HEK293 (cell line): ENCODE measurements around the gene PDE4B.

Experiments used
- CTCF ChIA-PET: fragments of 350-600 bp; formaldehyde crosslinking; extraction: SDS; loops from one replicate; lab custom pipeline; 2021; ENCODE audit warnings: antibody characterized with exemption; lab: Yijun Ruan, JAX
- POLR2A ChIA-PET: fragments of 300-600 bp; formaldehyde crosslinking; extraction: SDS; loops from one replicate; lab custom pipeline; 2020; ENCODE audit warnings: antibody characterized with exemption, inconsistent platforms; lab: Yijun Ruan, JAX
- H3K27ac ChIP-seq: fragments of 200-500 bp; sonication (Bioruptor generic); 2 replicates; pipeline ENCODE4 v1.5.1; 2014; ENCODE audit warnings: low read depth, low read length, control low read depth, inconsistent platforms; ENCODE audit errors: extremely low read depth
- H3K36me3 ChIP-seq, 2 experiments: fragments of 200-500 bp in 1 of 2; sonication (Bioruptor generic) in 1 of 2; 1 replicate in 1 of 2; 2 replicates in 1 of 2; pipeline ENCODE4 v1.5.1; 2014 to 2017; ENCODE audit warnings: inconsistent platforms in 2 of 2, low read length in 2 of 2; ENCODE audit not compliant: control insufficient read depth in 2 of 2, insufficient read depth in 1 of 2
- H3K4me1 ChIP-seq: fragments of 200-500 bp; sonication (Bioruptor generic); 2 replicates; pipeline ENCODE4 v1.5.1; 2014; ENCODE audit warnings: mild to moderate bottlenecking, low read length, inconsistent platforms; ENCODE audit not compliant: control insufficient read depth, insufficient read depth
- H3K4me3 ChIP-seq: 2 replicates; pipeline ENCODE4 v1.5.1; 2011; ENCODE audit warnings: low read depth, mild to moderate bottlenecking, control low read depth, low read length, moderate library complexity
- H3K9me3 ChIP-seq: fragments of 200-500 bp; sonication (Bioruptor generic); 2 replicates; pipeline ENCODE4 v1.5.1; 2014; ENCODE audit warnings: low read depth, low read length, inconsistent platforms; ENCODE audit not compliant: control insufficient read depth, insufficient read depth
- MYNN ChIP-seq: fragments of 450-650 bp; formaldehyde crosslinking; IDR thresholded peaks from 2 replicates; pipeline ENCODE4 v1.5.1; 2016; ENCODE audit warnings: missing biosample characterization, missing genetic modification characterization, borderline replicate concordance
- PRDM10 ChIP-seq: fragments of 450-650 bp; formaldehyde crosslinking; IDR thresholded peaks from 2 replicates; pipeline ENCODE4 v1.5.1; 2016; ENCODE audit warnings: missing biosample characterization, missing genetic modification characterization
- PRDM6 ChIP-seq: fragments of 450-650 bp; formaldehyde crosslinking; IDR thresholded peaks from 2 replicates; pipeline ENCODE4 v1.5.1; 2017; ENCODE audit warnings: missing biosample characterization, missing genetic modification characterization
- SCRT2 ChIP-seq: fragments of 450-650 bp; formaldehyde crosslinking; IDR thresholded peaks from 2 replicates; pipeline ENCODE4 v1.5.1; 2016; ENCODE audit warnings: missing biosample characterization, missing genetic modification characterization
- ZEB2 ChIP-seq: fragments of 450-650 bp; formaldehyde crosslinking; IDR thresholded peaks from 2 replicates; pipeline ENCODE4 v1.5.1; 2016; ENCODE audit warnings: missing biosample characterization, missing genetic modification characterization
- ZNF391 ChIP-seq: fragments of 450-650 bp; formaldehyde crosslinking; IDR thresholded peaks from 2 replicates; pipeline ENCODE4 v1.5.1; 2016; ENCODE audit warnings: low read depth, missing biosample characterization, missing genetic modification characterization, borderline replicate concordance
- ZNF404 ChIP-seq: fragments of 450-650 bp; formaldehyde crosslinking; IDR thresholded peaks from 2 replicates; pipeline ENCODE4 v1.5.1; 2017; ENCODE audit warnings: missing biosample characterization, missing genetic modification characterization
- ZNF548 ChIP-seq: fragments of 450-650 bp; formaldehyde crosslinking; IDR thresholded peaks from 2 replicates; pipeline ENCODE4 v1.5.1; 2016; ENCODE audit warnings: missing biosample characterization, missing genetic modification characterization
- ZNF623 ChIP-seq: fragments of 450-650 bp; formaldehyde crosslinking; IDR thresholded peaks from 2 replicates; pipeline ENCODE4 v1.5.1; 2016; ENCODE audit warnings: missing biosample characterization, missing genetic modification characterization
- ZNF626 ChIP-seq: fragments of 450-650 bp; sonication (Bioruptor Pico); formaldehyde crosslinking; IDR thresholded peaks from 2 replicates; pipeline ENCODE4 v1.5.1; 2018; ENCODE audit warnings: missing biosample characterization, missing genetic modification characterization, inconsistent platforms
- ZNF830 ChIP-seq: fragments of 450-650 bp; IDR thresholded peaks from 2 replicates; pipeline ENCODE4 v1.5.0; 2018; ENCODE audit warnings: missing biosample characterization, missing genetic modification characterization, low read depth, mild to moderate bottlenecking, moderate library complexity
- ZSCAN5A ChIP-seq: fragments of 450-650 bp; formaldehyde crosslinking; IDR thresholded peaks from 2 replicates; pipeline ENCODE4 v1.5.1; 2016; ENCODE audit warnings: missing biosample characterization, missing genetic modification characterization

Gene PDE4B

GRCh38 chr1:65756616-65757015 lies 36.1 kb upstream of the PDE4B start:
- ChIA-PET CTCF (no interaction called here), POLR2A (no interaction called here)
- H3K4me3 ChIP-seq: no peak overlapping the region
- H3K27ac ChIP-seq: no peak overlapping the region
- TF ChIP-seq ZNF626 (tag by site-specific recombination): no peak
- TF ChIP-seq PRDM10 (tag by site-specific recombination): peak; percentile 28; the same call in 1 of the 2 replicates
- TF ChIP-seq ZNF830 (tag by site-specific recombination): no peak
- TF ChIP-seq PRDM6 (tag by site-specific recombination): 0 out of 2 replicates have a peak, but pooled peaks have one; percentile 9
- peaks cover 2% of the 10 kb centered on the region; the same call in 1 of the 2 replicates for H3K4me1 ChIP-seq
- no peaks in the 10 kb centered on the region for H3K36me3 ChIP-seq
- H3K9me3 ChIP-seq: no peaks in the 10 kb centered on the region

- H3K9me3 ChIP-seq: no peaks in the 10 kb centered on the region
- no peak overlapping the region for H3K27ac ChIP-seq
- ChIA-PET POLR2A (no interaction called here), CTCF (interaction anchor here (0.7 kb wide), 1 partner anchor 538 kb away, joined by 5 read pairs; no protein-coding TSS in a partner anchor)
- H3K36me3 ChIP-seq: no peaks in the 10 kb centered on the region
- H3K4me1 ChIP-seq: peaks cover 2% of the 10 kb centered on the region; the same call in 1 of the 2 replicates
- H3K4me3 ChIP-seq: no peak overlapping the region
- TF ChIP-seq ZNF623: no peak
- no peak for TF ChIP-seq ZNF548 (tag by site-specific recombination)
- TF ChIP-seq ZNF404 (tag by site-specific recombination): no peak
- no peak for TF ChIP-seq MYNN
- no peak for TF ChIP-seq ZNF391 (tag by site-specific recombination)
- TF ChIP-seq ZEB2 (tag by site-specific recombination): no peak
These were observed 35.2 kb upstream of the PDE4B start for GRCh38 chr1:65757531-65757930.

- ChIA-PET POLR2A (no interaction called here), CTCF (interaction anchor here (0.7 to 1.3 kb wide), 2 partner anchors 484 to 539 kb away, joined by 3 to 5 read pairs; no protein-coding TSS in a partner anchor)
- peaks cover 2% of the 10 kb centered on the region; the same call in 1 of the 2 replicates for H3K4me1 ChIP-seq
- no peak for TF ChIP-seq ZSCAN5A (tag by site-specific recombination)
- TF ChIP-seq SCRT2: peak; percentile 66
- no peaks in the 10 kb centered on the region for H3K36me3 ChIP-seq
- no peak overlapping the region for H3K27ac ChIP-seq
- H3K4me3 ChIP-seq: no peak overlapping the region
- H3K9me3 ChIP-seq: no peaks in the 10 kb centered on the region
These were observed 34.6 kb upstream of the PDE4B start for GRCh38 chr1:65758128-65758527.
